LoVo (cell line): ENCODE results near the gene CEP295NL.
A peak's percentile ranks its signal among the peaks of the same experiment; 100 is the strongest.
"Not testable (repeated sequence)": the region's sequence is repeated elsewhere in the genome, so short reads cannot be mapped to it uniquely, and the experiment has no call there.

Source experiments
- DNase-seq: peaks from one replicate; pipeline ENCODE4 v3.0.0-alpha.2; 2016; ENCODE audit warnings: low spot score

Gene CEP295NL

GRCh38 chr17:78929908-78930775 lies 27.1 kb upstream of the CEP295NL start:
- DNase-seq = peak; percentile 52

- no peak for DNase-seq
These were observed 22.9 kb upstream of the CEP295NL start for GRCh38 chr17:78925662-78926555.

GRCh38 chr17:78925234-78925633 lies 22.2 kb upstream of the CEP295NL start, which contains the start of gene TIMP2:
TSS of gene TIMP2 (minus strand) at chr17:78925387. CDS start at chr17:78925088, 299 bp downstream.
- peak; percentile 75 for DNase-seq

GRCh38 chr17:78924481-78925151 lies 21.6 kb upstream of the CEP295NL start:
- DNase-seq = no peak

GRCh38 chr17:78923660-78924453 lies 20.9 kb upstream of the CEP295NL start:
- DNase-seq = peak; percentile 64

- DNase-seq = no peak
These were observed 20.0 kb upstream of the CEP295NL start for GRCh38 chr17:78922816-78923498.

- no peak for DNase-seq
These were observed 18.5 kb upstream of the CEP295NL start for GRCh38 chr17:78921437-78921971.

- DNase-seq = no peak
These were observed 17.5 kb upstream of the CEP295NL start for GRCh38 chr17:78920528-78920927.

GRCh38 chr17:78919861-78920450 lies 17.0 kb upstream of the CEP295NL start:
- no peak for DNase-seq

GRCh38 chr17:78918979-78919378 lies 16.0 kb upstream of the CEP295NL start:
- no peak for DNase-seq

- no peak for DNase-seq
These were observed 14.7 kb upstream of the CEP295NL start for GRCh38 chr17:78917451-78918275.

- DNase-seq = peak; percentile 47
These were observed 13.1 kb upstream of the CEP295NL start for GRCh38 chr17:78915872-78916632.

- no peak for DNase-seq
These were observed 10.1 kb upstream of the CEP295NL start for GRCh38 chr17:78913115-78913514.

GRCh38 chr17:78912082-78912481 lies 9.1 kb upstream of the CEP295NL start:
- no peak for DNase-seq

- not testable (repeated sequence) for DNase-seq
These were observed 8.5 kb upstream of the CEP295NL start for GRCh38 chr17:78911543-78911942.

GRCh38 chr17:78910497-78911284 lies 7.7 kb upstream of the CEP295NL start:
- no peak for DNase-seq

GRCh38 chr17:78908426-78908825 lies 5.4 kb upstream of the CEP295NL start:
- no peak for DNase-seq

- no peak for DNase-seq
These were observed 2.5 kb upstream of the CEP295NL start for GRCh38 chr17:78905541-78905940.
